GM19035 (cell line): ENCODE data around the gene AQP9.

Source experiments
- ATAC-seq: cut with Tn5 transposase; IDR thresholded peaks from one replicate; pipeline ENCODE4 v1.9.1; 2021; ENCODE audit not compliant: unreplicated experiment

The AQP9 gene

GRCh38 chr15:58139989-58140522, 1.9 kb downstream of the AQP9 start:
- no peak for ATAC-seq

- no peak for ATAC-seq
Observed at GRCh38 chr15:58141894-58142293, 3.7 kb downstream of the AQP9 start.

- ATAC-seq: no peak
Observed at GRCh38 chr15:58142827-58143461, 4.8 kb downstream of the AQP9 start.

GRCh38 chr15:58145606-58146005, 7.4 kb downstream of the AQP9 start:
- no peak for ATAC-seq

- no peak for ATAC-seq
Observed at GRCh38 chr15:58146211-58146610, 8.0 kb downstream of the AQP9 start.

GRCh38 chr15:58146749-58147148, 8.6 kb downstream of the AQP9 start:
- ATAC-seq: no peak

GRCh38 chr15:58147171-58147611, 9.0 kb downstream of the AQP9 start:
- no peak for ATAC-seq

- ATAC-seq: no peak
Observed at GRCh38 chr15:58148120-58148519, 9.9 kb downstream of the AQP9 start.

GRCh38 chr15:58148633-58149445, 10.7 kb downstream of the AQP9 start:
- ATAC-seq: no peak

- ATAC-seq: no peak
Observed at GRCh38 chr15:58154769-58155168, 16.6 kb downstream of the AQP9 start.

- ATAC-seq: no peak
Observed at GRCh38 chr15:58159827-58160386, 21.7 kb downstream of the AQP9 start.

GRCh38 chr15:58161436-58161930, 23.3 kb downstream of the AQP9 start:
- no peak for ATAC-seq

GRCh38 chr15:58163985-58164384, 25.8 kb downstream of the AQP9 start:
- no peak for ATAC-seq

GRCh38 chr15:58164926-58165325, 26.7 kb downstream of the AQP9 start:
- ATAC-seq: no peak

- no peak for ATAC-seq
Observed at GRCh38 chr15:58165661-58166060, 27.5 kb downstream of the AQP9 start.

GRCh38 chr15:58167095-58167691, 29.0 kb downstream of the AQP9 start:
- ATAC-seq: no peak

- ATAC-seq: no peak
Observed at GRCh38 chr15:58169934-58170333, 31.8 kb downstream of the AQP9 start.

- ATAC-seq: no peak
Observed at GRCh38 chr15:58171476-58172061, 33.4 kb downstream of the AQP9 start.

GRCh38 chr15:58174709-58175108, 36.5 kb downstream of the AQP9 start:
- no peak for ATAC-seq

GRCh38 chr15:58175955-58176354, 37.8 kb downstream of the AQP9 start:
- no peak for ATAC-seq

GRCh38 chr15:58178668-58179067, 40.5 kb downstream of the AQP9 start:
- ATAC-seq: no peak
